Measurements from ENCODE around the gene CXCL6. TPM values are rescaled to one million over a fixed set of nuclear protein-coding genes. Genes with fewer than 3 reads are reported as not detected.

CXCL6 gene
- total RNA-seq, 4 donors from 2014 or later: not detected

- H3K27me3 ChIP-seq: no peaks in the 10 kb centered on the region
- H3K4me3 ChIP-seq: no peak overlapping the region
- no peaks in the 10 kb centered on the region for H3K4me1 ChIP-seq
- TF ChIP-seq CTCF (IDR thresholded peaks at IDR 0.05) (no peak), EP300 (IDR thresholded peaks at IDR 0.05) (no peak)
- no peaks in the 10 kb centered on the region for H3K9me3 ChIP-seq
- WGBS: 77% methylated on average over 3 of the region's 3 CpGs
- no peak overlapping the region for H3K27ac ChIP-seq
- DNase-seq (ENCODE audit: low spot score in 2 of 2): no peak
- H3K36me3 ChIP-seq: no peaks in the 10 kb centered on the region
These were observed 33.3 kb upstream of the CXCL6 start for GRCh38 chr4:73803213-73803612.

- Histone ChIP-seq H3K9me3 (no peaks in the 10 kb centered on the region), H3K27ac (no peak overlapping the region), H3K4me3 (no peak overlapping the region), H3K27me3 (no peaks in the 10 kb centered on the region), H3K4me1 (no peaks in the 10 kb centered on the region), H3K36me3 (no peaks in the 10 kb centered on the region)
- TF ChIP-seq POLR2A (IDR thresholded peaks at IDR 0.05) (no peak), POLR2AphosphoS5 (IDR thresholded peaks at IDR 0.05) (no peak), EP300 (IDR thresholded peaks at IDR 0.05) (no peak), CTCF (IDR thresholded peaks at IDR 0.05) (no peak)
- 62% methylated on average over 3 of the region's 3 CpGs for WGBS
- no peak for DNase-seq (ENCODE audit: low spot score in 2 of 2)
These were observed 26.3 kb upstream of the CXCL6 start for GRCh38 chr4:73810191-73810590.

- no peak for DNase-seq (ENCODE audit: low spot score in 2 of 2)
- H3K4me1 ChIP-seq: no peaks in the 10 kb centered on the region
- TF ChIP-seq EP300 (IDR thresholded peaks at IDR 0.05) (no peak), POLR2A (IDR thresholded peaks at IDR 0.05) (no peak), POLR2AphosphoS5 (IDR thresholded peaks at IDR 0.05) (no peak), CTCF (IDR thresholded peaks at IDR 0.05) (no peak)
These were observed 24.6 kb upstream of the CXCL6 start for GRCh38 chr4:73811841-73812240.

GRCh38 chr4:73814679-73815078, 21.8 kb upstream of the CXCL6 start:
- Histone ChIP-seq H3K4me1 (no peaks in the 10 kb centered on the region), H3K9me3 (no peaks in the 10 kb centered on the region), H3K36me3 (no peaks in the 10 kb centered on the region), H3K4me3 (no peak overlapping the region), H3K27ac (no peak overlapping the region), H3K27me3 (no peaks in the 10 kb centered on the region)
- TF ChIP-seq EP300 (IDR thresholded peaks at IDR 0.05) (no peak), POLR2AphosphoS5 (IDR thresholded peaks at IDR 0.05) (no peak), POLR2A (IDR thresholded peaks at IDR 0.05) (no peak), CTCF (IDR thresholded peaks at IDR 0.05) (no peak)
- no peak for DNase-seq (ENCODE audit: low spot score in 2 of 2)
- 97% methylated on average over 1 of the region's 1 CpG for WGBS

More at GRCh38 chr4:73811841-73812240, 24.6 kb upstream of the CXCL6 start:
- Histone ChIP-seq H3K9me3 (no peaks in the 10 kb centered on the region), H3K27me3 (no peaks in the 10 kb centered on the region), H3K4me3 (no peak overlapping the region), H3K36me3 (no peaks in the 10 kb centered on the region), H3K27ac (no peak overlapping the region)
- 73% methylated on average over 1 of the region's 1 CpG for WGBS

- no peak for DNase-seq (ENCODE audit: low spot score in 2 of 2)
- Histone ChIP-seq H3K9me3 (no peaks in the 10 kb centered on the region), H3K4me3 (no peak overlapping the region), H3K4me1 (no peaks in the 10 kb centered on the region), H3K27ac (no peak overlapping the region), H3K36me3 (no peaks in the 10 kb centered on the region), H3K27me3 (no peaks in the 10 kb centered on the region)
- no peak for TF ChIP-seq CTCF (IDR thresholded peaks at IDR 0.05)
- no peak for TF ChIP-seq POLR2A (IDR thresholded peaks at IDR 0.05)
- no peak for TF ChIP-seq EP300 (IDR thresholded peaks at IDR 0.05)
- no peak for TF ChIP-seq POLR2AphosphoS5 (IDR thresholded peaks at IDR 0.05)
- 78% methylated on average over 1 of the region's 1 CpG for WGBS
These were observed 21.3 kb upstream of the CXCL6 start for GRCh38 chr4:73815145-73815544.
